Measurements from ENCODE around the gene NEUROD6. TPM values are rescaled to one million over a fixed set of nuclear protein-coding genes. Genes with fewer than 3 reads are reported as not detected.

NEUROD6 gene
- total and polyA plus RNA-seq, 2 donors (not counting 3 experiments of a cell fraction or from before 2014, with no cell fraction given), result not detected

DNA sequence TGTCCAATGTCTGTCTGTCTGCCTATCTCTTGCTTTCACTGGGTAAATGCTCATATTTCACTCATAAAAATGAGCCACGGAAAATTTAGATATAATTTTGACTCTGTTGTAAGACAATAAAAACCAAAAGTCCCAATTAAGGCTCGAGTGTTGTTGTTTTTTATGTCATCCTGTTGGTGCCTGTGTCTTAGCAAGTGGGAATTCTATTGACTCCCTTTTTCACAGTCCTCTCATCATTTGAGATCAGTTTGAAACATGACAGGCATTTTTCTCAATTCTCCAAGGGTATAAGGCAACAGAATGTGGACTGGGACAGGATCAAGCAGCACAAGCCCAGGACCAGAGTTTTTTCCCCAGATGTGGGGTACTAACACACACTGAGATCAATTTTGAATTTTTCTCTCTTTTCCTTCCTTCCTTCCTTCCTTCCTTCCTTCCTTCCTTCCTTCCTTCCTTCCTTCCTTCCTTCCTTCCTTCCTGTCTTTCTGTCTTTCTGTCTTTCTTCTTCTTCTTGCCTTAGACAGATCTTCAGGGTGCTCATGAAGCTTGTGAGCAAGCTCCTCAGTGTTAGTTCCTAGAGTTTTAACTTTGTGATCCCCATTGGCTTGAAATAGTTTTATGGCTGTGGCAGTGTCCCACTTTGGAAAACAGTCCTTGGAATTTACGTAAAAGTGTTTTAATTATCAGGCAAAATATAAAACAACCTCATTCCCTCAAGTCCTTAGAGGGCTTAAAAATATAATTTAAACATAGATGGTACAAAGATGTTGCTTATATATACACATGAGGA is 3.2 kb upstream of the NEUROD6 start:
- no peak for FAIRE-seq
- DNase-seq (ENCODE audit: low read depth, low spot score), result no peak
- TF ChIP-seq FOS (IDR thresholded peaks at IDR 0.05; ENCODE audit: borderline replicate concordance, insufficient read depth, low read length) (no peak), MYC (IDR thresholded peaks at IDR 0.05; ENCODE audit: low read depth, low read length) (no peak), EZH2 (IDR thresholded peaks at IDR 0.05; ENCODE audit: borderline replicate concordance, low read depth, low read length, severe bottlenecking) (no peak), POLR2AphosphoS5 (IDR thresholded peaks at IDR 0.05; ENCODE audit: insufficient read depth, low read depth, low read length) (no peak), JUN (IDR thresholded peaks at IDR 0.05; ENCODE audit: borderline replicate concordance, insufficient read depth, insufficient read length, low read depth) (no peak), GATA2 (IDR thresholded peaks at IDR 0.05; ENCODE audit: insufficient read depth, insufficient read length, low read depth, low read length) (no peak), POLR2A (IDR thresholded peaks at IDR 0.05; ENCODE audit: low read depth, low read length) (no peak)
- TF ChIP-seq, protein P1, sequence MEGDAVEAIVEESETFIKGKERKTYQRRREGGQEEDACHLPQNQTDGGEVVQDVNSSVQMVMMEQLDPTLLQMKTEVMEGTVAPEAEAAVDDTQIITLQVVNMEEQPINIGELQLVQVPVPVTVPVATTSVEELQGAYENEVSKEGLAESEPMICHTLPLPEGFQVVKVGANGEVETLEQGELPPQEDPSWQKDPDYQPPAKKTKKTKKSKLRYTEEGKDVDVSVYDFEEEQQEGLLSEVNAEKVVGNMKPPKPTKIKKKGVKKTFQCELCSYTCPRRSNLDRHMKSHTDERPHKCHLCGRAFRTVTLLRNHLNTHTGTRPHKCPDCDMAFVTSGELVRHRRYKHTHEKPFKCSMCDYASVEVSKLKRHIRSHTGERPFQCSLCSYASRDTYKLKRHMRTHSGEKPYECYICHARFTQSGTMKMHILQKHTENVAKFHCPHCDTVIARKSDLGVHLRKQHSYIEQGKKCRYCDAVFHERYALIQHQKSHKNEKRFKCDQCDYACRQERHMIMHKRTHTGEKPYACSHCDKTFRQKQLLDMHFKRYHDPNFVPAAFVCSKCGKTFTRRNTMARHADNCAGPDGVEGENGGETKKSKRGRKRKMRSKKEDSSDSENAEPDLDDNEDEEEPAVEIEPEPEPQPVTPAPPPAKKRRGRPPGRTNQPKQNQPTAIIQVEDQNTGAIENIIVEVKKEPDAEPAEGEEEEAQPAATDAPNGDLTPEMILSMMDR (IDR thresholded peaks at IDR 0.05; ENCODE audit: extremely low read depth in 1 of 2, insufficient read depth in 1 of 2, low read depth in 1 of 2, low read length in 2 of 2), result no peak
- TF ChIP-seq, protein P2, sequence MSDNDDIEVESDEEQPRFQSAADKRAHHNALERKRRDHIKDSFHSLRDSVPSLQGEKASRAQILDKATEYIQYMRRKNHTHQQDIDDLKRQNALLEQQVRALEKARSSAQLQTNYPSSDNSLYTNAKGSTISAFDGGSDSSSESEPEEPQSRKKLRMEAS (IDR thresholded peaks at IDR 0.05; ENCODE audit: insufficient read depth, insufficient read length), result no peak
- Histone ChIP-seq H3K4me3 (replicated peaks in 1 of 3; ENCODE audit: insufficient read depth in 1 of 3, low read depth in 1 of 3, low read length in 3 of 3) (no peak overlapping the region), H3K27me3 (ENCODE audit: control insufficient read depth in 2 of 2, insufficient read depth in 2 of 2, low read length in 2 of 2) (peaks cover under 1 to 1% of the 10 kb centered on the region in 2 experiments), H3K4me1 (ENCODE audit: control insufficient read depth, extremely low read depth, insufficient read depth, low read length) (no peaks in the 10 kb centered on the region), H3K27ac (ENCODE audit: insufficient read depth, low read depth, low read length) (no peak overlapping the region), H3K4me2 (ENCODE audit: insufficient read depth, low read length) (no peak overlapping the region), H4K20me1 (replicated peaks; ENCODE audit: control insufficient read depth, extremely low read depth, insufficient read depth, low read length) (no peaks in the 10 kb centered on the region), H3K79me2 (ENCODE audit: control insufficient read depth, insufficient read depth, low read length) (no peaks in the 10 kb centered on the region), H2AFZ (ENCODE audit: low read depth, low read length) (no peak overlapping the region), H3K9me1 (replicated peaks; ENCODE audit: control insufficient read depth, extremely low read depth, insufficient read depth, low read length) (no peaks in the 10 kb centered on the region), H3K9me3 (replicated peaks; ENCODE audit: control insufficient read depth, insufficient read depth, low read length) (no peaks in the 10 kb centered on the region), H3K36me3 (ENCODE audit: control insufficient read depth in 2 of 2, extremely low read depth in 1 of 2, insufficient read depth in 2 of 2, low read length in 2 of 2) (no peaks in the 10 kb centered on the region), H3K9ac (replicated peaks; ENCODE audit: extremely low read depth, insufficient read depth, low read length) (no peak overlapping the region)
- intact Hi-C loops (cut with micrococcal nuclease) (no loop called here), dilution Hi-C loops (cut with MboI; ENCODE audit: extremely low pct_ligation_motif_present, low sequenced_read_pairs) (no loop called here)
- POLR2A ChIA-PET, result no interaction called here
- BruUV-seq (replicated peaks), result no TSS peak
- CTCF ChIA-PET, result no interaction called here

All from endothelial cell of umbilical vein (primary cell).